Heart left ventricle (tissue), 16 donors: Measurements from ENCODE around the gene RSL24D1. TPM values are rescaled to one million over a fixed set of nuclear protein-coding genes. Genes with fewer than 3 reads are reported as not detected.

Experiments used
- ATAC-seq, 4 donors: fragments of 200-7000 bp; cut with Tn5 transposase; one replicate each; pipeline ENCODE4 v1.9.1; 2020 to 2022; ENCODE audit warnings: moderate library complexity in 4 of 4, mild to moderate bottlenecking in 3 of 4, moderate number of reproducible peaks in 1 of 4
- DNase-seq, 5 donors: peaks; one replicate each; pipeline ENCODE4 v3.0.0-alpha.2; 2020
- H3K27ac ChIP-seq, 12 donors: fragments of 200-600 bp; sonication (generic) in 4 of 12; one replicate each; pipeline versions ENCODE4 v1.5.0 to v1.8.0; 2016 to 2022; ENCODE audit warnings: mild to moderate bottlenecking in 2 of 12
- H3K27me3 ChIP-seq, 9 donors: fragments of 200-600 bp; sonication (generic) in 2 of 9; one replicate each; pipeline versions ENCODE4 v1.5.1 to v1.8.0; 2016 to 2022; ENCODE audit warnings: mild to moderate bottlenecking in 3 of 9
- H3K36me3 ChIP-seq, 9 donors: fragments of 200-600 bp; sonication (generic) in 2 of 9; one replicate each; pipeline versions ENCODE4 v1.5.0 to v1.8.0; 2018 to 2022; ENCODE audit warnings: mild to moderate bottlenecking in 2 of 9
- H3K4me1 ChIP-seq, 12 donors: fragments of 200-600 bp; sonication (generic) in 4 of 12; one replicate each; pipeline versions ENCODE4 v1.5.0 to v1.8.0; 2016 to 2022; ENCODE audit warnings: mild to moderate bottlenecking in 3 of 12
- H3K4me3 ChIP-seq, 12 donors: fragments of 200-600 bp; sonication (generic) in 4 of 12; one replicate each; pipeline versions ENCODE4 v1.5.0 to v1.8.0; 2017 to 2022; ENCODE audit warnings: mild to moderate bottlenecking in 9 of 12, moderate library complexity in 4 of 12
- H3K9me3 ChIP-seq, 12 donors: fragments of 200-600 bp; sonication (generic) in 4 of 12; one replicate each; pipeline versions ENCODE4 v1.5.0 to v1.8.0; 2016 to 2022; ENCODE audit warnings: mild to moderate bottlenecking in 1 of 12
- POLR2A ChIP-seq, 2 donors: fragments of 450-650 bp; IDR thresholded peaks; one replicate each; pipeline ENCODE4 v1.6.1; 2017; ENCODE audit warnings: antibody characterized with exemption in 2 of 2, mild to moderate bottlenecking in 2 of 2, moderate library complexity in 2 of 2
- WGBS, 4 donors: extraction: QIAGEN DNeasy Blood & Tissue Kit in 2 of 4; methylation state at CpG; one replicate each; pipeline versions ENCODE4 v1.1.5 to v1.1.7; 2013 to 2018; 5-methylcytosine and 5-hydroxymethylcytosine counted together
- intact Hi-C, 10 donors: fragments of 100-400 bp; cut with DNase I; formaldehyde crosslinking; loops; one replicate each; pipeline versions ENCODE4 v1.11.1 to v1.14.2; 2022
- polyA plus RNA-seq, 2 donors: library from polyadenylated mRNA; stranded (reverse); fragments of 200-250 nt; gene quantifications; one replicate each; pipeline ENCODE4 v1.2.3, GENCODE V29; 2013
- total RNA-seq, 9 donors: library from RNA; depleted of rRNA in 2 of 9; stranded (reverse); fragments of >200 nt in 2 of 9; fragmentation: NEBNext Ultra II Directional in 3 of 9; extraction: Animal tissue kit (Norgen Biotek cat#: 25700) in 3 of 9; gene quantifications; one replicate each; pipeline versions ENCODE4 v1.1.0 to v1.2.4, GENCODE V29; 2016 to 2023
- TF ChIP-seq, protein P1 (sequence below), 12 donors: fragments of 200-600 bp; sonication (generic) in 4 of 12; IDR thresholded peaks; one replicate each; pipeline versions ENCODE4 v1.5.0 to v1.8.0; 2018 to 2022; ENCODE audit warnings: antibody characterized with exemption in 12 of 12, mild to moderate bottlenecking in 5 of 12
- donor health status: ischemic (EF 13 %, LVEDD 7.1; RV severe dilation, severe dysfunction).
- donor health status: healthy with polysubstance abuse.
- donor health status: DM: no; HTN: yes; CAD: no.
- donor health status: DM: no; HTN: no; CAD: no.
- donor health status: ischemic (EF 25% LVEDD 6.9; RV normal size, moderate dysfunction).
- donor health status: ischemic (EF 25% LVEDD 5.7; RV mildly dilated, moderate dysfunction).
- donor health status: healthy.
- donor health status: DM: yes; HTN: yes; CAD: no.
- donor health status: ischemic (EF 35%, LVEDD 5.7; RV mildly dilated, moderate dysfunction).
- donor health status: nonischemic (EF 11% LVEDD 7.7; RV severe dilation, severe dysfunction).
- donor health status: DM: yes; HTN: yes; CAD: no.
- donor health status: PGD.
- donor health status: ischemic (EF 29% LVEDD 5.4; RV normal size, mild dysfunction).
- donor health status: nonischemic (EF 23%, LVEDD 6.1; RV moderate dilation, normal function).

Gene RSL24D1
- total and polyA plus RNA-seq, 11 donors, result 25.5 to 51.9 (median 39.8) TPM

DNA sequence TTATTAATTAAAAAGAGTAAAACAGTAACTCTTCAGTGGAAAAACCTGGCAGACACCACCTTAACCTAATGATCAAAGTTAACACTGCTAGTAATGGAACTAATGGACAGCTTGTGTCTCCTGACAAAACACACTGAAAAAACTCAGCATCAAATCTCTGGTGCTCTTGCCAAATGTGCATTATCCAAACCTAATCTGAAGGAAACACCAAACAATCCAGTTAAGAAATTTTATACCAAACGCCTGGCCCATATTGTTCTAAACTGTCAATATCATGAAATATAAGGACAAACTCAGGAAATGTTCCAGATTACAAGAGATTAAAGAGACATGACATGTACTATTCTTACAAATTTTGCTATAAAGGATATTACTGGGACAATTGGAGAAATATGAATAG, 10.4 kb downstream of the RSL24D1 start:
- TF ChIP-seq POLR2A (IDR thresholded peaks at IDR 0.05), result no peak
- TF ChIP-seq, protein P1, sequence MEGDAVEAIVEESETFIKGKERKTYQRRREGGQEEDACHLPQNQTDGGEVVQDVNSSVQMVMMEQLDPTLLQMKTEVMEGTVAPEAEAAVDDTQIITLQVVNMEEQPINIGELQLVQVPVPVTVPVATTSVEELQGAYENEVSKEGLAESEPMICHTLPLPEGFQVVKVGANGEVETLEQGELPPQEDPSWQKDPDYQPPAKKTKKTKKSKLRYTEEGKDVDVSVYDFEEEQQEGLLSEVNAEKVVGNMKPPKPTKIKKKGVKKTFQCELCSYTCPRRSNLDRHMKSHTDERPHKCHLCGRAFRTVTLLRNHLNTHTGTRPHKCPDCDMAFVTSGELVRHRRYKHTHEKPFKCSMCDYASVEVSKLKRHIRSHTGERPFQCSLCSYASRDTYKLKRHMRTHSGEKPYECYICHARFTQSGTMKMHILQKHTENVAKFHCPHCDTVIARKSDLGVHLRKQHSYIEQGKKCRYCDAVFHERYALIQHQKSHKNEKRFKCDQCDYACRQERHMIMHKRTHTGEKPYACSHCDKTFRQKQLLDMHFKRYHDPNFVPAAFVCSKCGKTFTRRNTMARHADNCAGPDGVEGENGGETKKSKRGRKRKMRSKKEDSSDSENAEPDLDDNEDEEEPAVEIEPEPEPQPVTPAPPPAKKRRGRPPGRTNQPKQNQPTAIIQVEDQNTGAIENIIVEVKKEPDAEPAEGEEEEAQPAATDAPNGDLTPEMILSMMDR (IDR thresholded peaks at IDR 0.05), result no peak
- Histone ChIP-seq H3K4me1 (peaks cover 0 to 4% (median 0%) of the 10 kb centered on the region in 12 donors), H3K4me3 (no peak overlapping the region), H3K27me3 (no peaks in the 10 kb centered on the region), H3K36me3 (peaks cover 0 to 97% (median 86%) of the 10 kb centered on the region in 9 donors), H3K27ac (no peak overlapping the region), H3K9me3 (no peaks in the 10 kb centered on the region)
- intact Hi-C loops, result no loop called here
- ATAC-seq (no peak), DNase-seq (no peak)
- 56 to 82% (median 64%) methylated on average over 1 of the region's 1 CpG for WGBS, 4 donors

DNA sequence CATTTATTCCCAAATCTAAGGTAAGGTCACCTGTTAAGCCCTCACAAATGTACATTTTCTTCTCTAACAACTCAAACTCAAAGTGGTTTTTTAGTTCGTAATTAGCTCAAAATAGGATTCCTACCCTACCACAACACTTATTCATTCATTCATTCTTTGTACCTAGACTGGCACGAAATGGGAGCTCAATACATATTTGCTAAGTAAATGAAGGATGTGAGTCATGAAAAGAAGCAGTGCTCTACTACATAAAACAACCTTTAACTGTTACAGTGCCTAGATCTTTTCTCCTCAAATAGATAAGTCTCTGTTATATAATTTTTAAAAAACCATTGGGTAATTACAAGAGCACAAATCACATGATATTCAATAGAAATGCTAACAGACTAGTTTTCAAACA, 13.1 kb downstream of the RSL24D1 start:
- peaks cover 0 to 4% (median 0%) of the 10 kb centered on the region in 12 donors for H3K4me1 ChIP-seq
- no peaks in the 10 kb centered on the region for H3K27me3 ChIP-seq
- TF ChIP-seq, protein P1 (IDR thresholded peaks at IDR 0.05), result no peak
- no peak for TF ChIP-seq POLR2A (IDR thresholded peaks at IDR 0.05)
- H3K4me3 ChIP-seq, result no peak overlapping the region
- H3K36me3 ChIP-seq, result peaks cover 0 to 97% (median 73%) of the 10 kb centered on the region in 9 donors
- WGBS, 4 donors, result 88 to 94% (median 92%) methylated on average over 2 of the region's 2 CpGs
- no peaks in the 10 kb centered on the region for H3K9me3 ChIP-seq
- intact Hi-C loops, result no loop called here
- ATAC-seq, result no peak
- DNase-seq, result no peak
- H3K27ac ChIP-seq, result no peak overlapping the region

- H3K4me1 ChIP-seq, result no peaks in the 10 kb centered on the region
- DNase-seq (no peak), ATAC-seq (no peak)
- TF ChIP-seq, protein P1 (IDR thresholded peaks at IDR 0.05), result no peak
- TF ChIP-seq POLR2A (IDR thresholded peaks at IDR 0.05), result no peak
- H3K27ac ChIP-seq, result no peak overlapping the region
- peaks cover 0 to 74% (median 48%) of the 10 kb centered on the region in 9 donors for H3K36me3 ChIP-seq
- H3K27me3 ChIP-seq, result no peaks in the 10 kb centered on the region
- intact Hi-C loops, result no loop called here
- H3K4me3 ChIP-seq, result no peak overlapping the region
- no peaks in the 10 kb centered on the region for H3K9me3 ChIP-seq
Observed at GRCh38 chr15:55179141-55179540, 17.6 kb downstream of the RSL24D1 start.

DNA sequence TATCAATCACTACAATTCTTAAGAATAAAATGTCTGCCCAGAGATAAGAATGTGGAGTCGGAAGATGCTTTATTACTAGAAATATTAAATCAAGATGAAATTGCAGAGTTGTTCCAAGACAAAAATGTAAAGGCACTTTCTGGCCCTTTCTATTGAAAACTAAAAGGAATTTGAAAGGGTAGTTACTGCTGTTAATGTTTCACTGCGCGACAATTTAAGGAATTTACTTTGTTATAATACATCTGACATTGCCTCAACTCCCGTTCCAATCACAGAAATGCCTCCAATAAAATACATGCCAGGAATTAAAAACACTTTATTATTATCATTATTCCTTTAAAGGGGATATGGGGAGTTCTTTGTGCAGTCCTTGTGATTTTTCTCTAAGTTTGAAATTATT, 26.4 kb downstream of the RSL24D1 start:
- DNase-seq, result no peak
- no peak for TF ChIP-seq POLR2A (IDR thresholded peaks at IDR 0.05)
- Histone ChIP-seq H3K4me3 (no peak overlapping the region), H3K4me1 (no peaks in the 10 kb centered on the region), H3K27me3 (no peaks in the 10 kb centered on the region), H3K9me3 (no peaks in the 10 kb centered on the region), H3K27ac (no peak overlapping the region), H3K36me3 (peaks cover 0 to under 1% (median 0%) of the 10 kb centered on the region in 9 donors)
- 58 to 88% (median 75%) methylated on average over 4 of the region's 4 CpGs for WGBS, 4 donors
- ATAC-seq, result no peak
- intact Hi-C loops, result no loop called here

GRCh38 chr15:55168350-55168974, 28.3 kb downstream of the RSL24D1 start:
- WGBS, 4 donors, result 59 to 67% (median 62%) methylated on average over 11 of the region's 11 CpGs
- TF ChIP-seq POLR2A (IDR thresholded peaks at IDR 0.05), result no peak
- TF ChIP-seq, protein P1 (IDR thresholded peaks at IDR 0.05), result peak; percentile 48 to 77 (median 65)

More at GRCh38 chr15:55168350-55168974, 28.3 kb downstream of the RSL24D1 start:
- Histone ChIP-seq H3K4me3 (no peak overlapping the region), H3K9me3 (no peaks in the 10 kb centered on the region), H3K4me1 (no peaks in the 10 kb centered on the region), H3K27ac (no peak overlapping the region), H3K27me3 (no peaks in the 10 kb centered on the region), H3K36me3 (no peaks in the 10 kb centered on the region)
- intact Hi-C loops, result loop anchor here in 2 of 10 donors (5.0 kb wide), 2 partner anchors 1086 to 1206 kb away; no protein-coding TSS in a partner anchor
- DNase-seq, result peak in 4 of 5 donors; percentile 18 to 50 (median 34)
- ATAC-seq, result peak in 3 of 4 donors; percentile 50 to 56 (median 50)
